ENCODE results near the gene KCNE2.
"Not testable (repeated sequence)": the region's sequence is repeated elsewhere in the genome, so short reads cannot be mapped to it uniquely, and the experiment has no call there.

KCNE2 gene

GRCh38 chr21:34362670-34363069 is 1.1 kb upstream of the KCNE2 start:
- peaks cover 6% of the 10 kb centered on the region for H3K4me1 Mint-ChIP-seq (ENCODE audit: low read depth)
- no peak for DNase-seq (ENCODE audit: low spot score)
- H3K27me3 Mint-ChIP-seq (ENCODE audit: low read depth): peaks cover 29% of the 10 kb centered on the region
- no peak overlapping the region for H3K4me3 Mint-ChIP-seq
- no peak overlapping the region for H3K27ac Mint-ChIP-seq
- peaks cover 5% of the 10 kb centered on the region for H3K9me3 Mint-ChIP-seq
- H3K36me3 Mint-ChIP-seq (ENCODE audit: low read depth): no peaks in the 10 kb centered on the region

- peaks cover 19% of the 10 kb centered on the region for H3K27me3 Mint-ChIP-seq (ENCODE audit: low read depth)
- H3K9me3 Mint-ChIP-seq: no peaks in the 10 kb centered on the region
- no peak for DNase-seq (ENCODE audit: low spot score)
- H3K36me3 Mint-ChIP-seq (ENCODE audit: low read depth): no peaks in the 10 kb centered on the region
- peaks cover 6% of the 10 kb centered on the region for H3K4me1 Mint-ChIP-seq (ENCODE audit: low read depth)
- no peak overlapping the region for H3K4me3 Mint-ChIP-seq
- no peak overlapping the region for H3K27ac Mint-ChIP-seq
Measured at GRCh38 chr21:34364921-34365320, 1.1 kb downstream of the KCNE2 start.

GRCh38 chr21:34365809-34366208 is 2.0 kb downstream of the KCNE2 start:
- Mint-ChIP-seq H3K27ac (no peak overlapping the region), H3K4me1 (ENCODE audit: low read depth) (peaks cover 6% of the 10 kb centered on the region), H3K9me3 (no peaks in the 10 kb centered on the region), H3K36me3 (ENCODE audit: low read depth) (no peaks in the 10 kb centered on the region), H3K27me3 (ENCODE audit: low read depth) (peaks cover 23% of the 10 kb centered on the region), H3K4me3 (no peak overlapping the region)
- DNase-seq (ENCODE audit: low spot score): no peak

GRCh38 chr21:34367320-34367935 is 3.6 kb downstream of the KCNE2 start:
- Mint-ChIP-seq H3K4me3 (no peak overlapping the region), H3K27me3 (ENCODE audit: low read depth) (peaks cover 20% of the 10 kb centered on the region), H3K4me1 (ENCODE audit: low read depth) (no peaks in the 10 kb centered on the region), H3K9me3 (no peaks in the 10 kb centered on the region), H3K36me3 (ENCODE audit: low read depth) (no peaks in the 10 kb centered on the region), H3K27ac (no peak overlapping the region)
- DNase-seq (ENCODE audit: low spot score): no peak

- peaks cover 18% of the 10 kb centered on the region for H3K27me3 Mint-ChIP-seq (ENCODE audit: low read depth)
- no peaks in the 10 kb centered on the region for H3K9me3 Mint-ChIP-seq
- no peaks in the 10 kb centered on the region for H3K4me1 Mint-ChIP-seq (ENCODE audit: low read depth)
- no peak overlapping the region for H3K4me3 Mint-ChIP-seq
- no peak overlapping the region for H3K27ac Mint-ChIP-seq
- no peak for DNase-seq (ENCODE audit: low spot score)
- no peaks in the 10 kb centered on the region for H3K36me3 Mint-ChIP-seq (ENCODE audit: low read depth)
Measured at GRCh38 chr21:34369741-34370140, 5.9 kb downstream of the KCNE2 start.

GRCh38 chr21:34372321-34372720 is 8.5 kb downstream of the KCNE2 start:
- H3K4me1 Mint-ChIP-seq (ENCODE audit: low read depth): no peaks in the 10 kb centered on the region
- H3K4me3 Mint-ChIP-seq: no peak overlapping the region
- H3K36me3 Mint-ChIP-seq (ENCODE audit: low read depth): no peaks in the 10 kb centered on the region
- no peak overlapping the region for H3K27ac Mint-ChIP-seq
- H3K27me3 Mint-ChIP-seq (ENCODE audit: low read depth): peaks cover 18% of the 10 kb centered on the region
- DNase-seq (ENCODE audit: low spot score): no peak
- no peaks in the 10 kb centered on the region for H3K9me3 Mint-ChIP-seq

GRCh38 chr21:34374462-34374861 is 10.7 kb downstream of the KCNE2 start:
- not testable (repeated sequence) for H3K36me3 Mint-ChIP-seq (ENCODE audit: low read depth); H3K9me3 Mint-ChIP-seq; H3K4me1 Mint-ChIP-seq (ENCODE audit: low read depth); H3K4me3 Mint-ChIP-seq; H3K27ac Mint-ChIP-seq; DNase-seq (ENCODE audit: low spot score)
- peaks cover 11% of the 10 kb centered on the region for H3K27me3 Mint-ChIP-seq (ENCODE audit: low read depth)

- not testable (repeated sequence) for DNase-seq (ENCODE audit: low spot score); H3K36me3 Mint-ChIP-seq (ENCODE audit: low read depth); H3K9me3 Mint-ChIP-seq; H3K4me3 Mint-ChIP-seq; H3K27ac Mint-ChIP-seq; H3K27me3 Mint-ChIP-seq (ENCODE audit: low read depth); H3K4me1 Mint-ChIP-seq (ENCODE audit: low read depth)
Measured at GRCh38 chr21:34374940-34375618, 11.3 kb downstream of the KCNE2 start, which contains the start of gene SMIM11. Gene SMIM11 (plus strand): TSS chr21:34375507. CDS start chr21:34379505, 3,998 bp downstream.

GRCh38 chr21:34375619-34375972 is 11.8 kb downstream of the KCNE2 start:
- not testable (repeated sequence) for H3K9me3 Mint-ChIP-seq; H3K27me3 Mint-ChIP-seq (ENCODE audit: low read depth); H3K4me3 Mint-ChIP-seq; DNase-seq (ENCODE audit: low spot score); H3K36me3 Mint-ChIP-seq (ENCODE audit: low read depth); H3K4me1 Mint-ChIP-seq (ENCODE audit: low read depth); H3K27ac Mint-ChIP-seq

GRCh38 chr21:34383138-34383537 is 19.3 kb downstream of the KCNE2 start:
- not testable (repeated sequence) for H3K27ac Mint-ChIP-seq; H3K9me3 Mint-ChIP-seq; DNase-seq (ENCODE audit: low spot score); H3K4me1 Mint-ChIP-seq (ENCODE audit: low read depth); H3K36me3 Mint-ChIP-seq (ENCODE audit: low read depth); H3K27me3 Mint-ChIP-seq (ENCODE audit: low read depth); H3K4me3 Mint-ChIP-seq

GRCh38 chr21:34383724-34384415 is 20.1 kb downstream of the KCNE2 start:
- H3K27ac Mint-ChIP-seq; H3K27me3 Mint-ChIP-seq (ENCODE audit: low read depth); H3K36me3 Mint-ChIP-seq (ENCODE audit: low read depth); DNase-seq (ENCODE audit: low spot score); H3K4me3 Mint-ChIP-seq; H3K4me1 Mint-ChIP-seq (ENCODE audit: low read depth); H3K9me3 Mint-ChIP-seq: not testable (repeated sequence)

GRCh38 chr21:34400522-34400921 is 36.7 kb downstream of the KCNE2 start:
- not testable (repeated sequence) for H3K36me3 Mint-ChIP-seq (ENCODE audit: low read depth); H3K9me3 Mint-ChIP-seq; H3K4me1 Mint-ChIP-seq (ENCODE audit: low read depth); H3K4me3 Mint-ChIP-seq; DNase-seq (ENCODE audit: low spot score); H3K27ac Mint-ChIP-seq; H3K27me3 Mint-ChIP-seq (ENCODE audit: low read depth)

GRCh38 chr21:34404742-34405141 is 40.9 kb downstream of the KCNE2 start:
- H3K4me1 Mint-ChIP-seq (ENCODE audit: low read depth); DNase-seq (ENCODE audit: low spot score); H3K4me3 Mint-ChIP-seq; H3K36me3 Mint-ChIP-seq (ENCODE audit: low read depth); H3K9me3 Mint-ChIP-seq; H3K27ac Mint-ChIP-seq; H3K27me3 Mint-ChIP-seq (ENCODE audit: low read depth): not testable (repeated sequence)

- H3K9me3 Mint-ChIP-seq, H3K27ac Mint-ChIP-seq: not testable (repeated sequence)
Measured at GRCh38 chr21:34405686-34406085, 41.9 kb downstream of the KCNE2 start.

More at GRCh38 chr21:34405686-34406085, 41.9 kb downstream of the KCNE2 start:
- not testable (repeated sequence) for H3K36me3 Mint-ChIP-seq (ENCODE audit: low read depth); H3K4me1 Mint-ChIP-seq (ENCODE audit: low read depth); DNase-seq (ENCODE audit: low spot score); H3K4me3 Mint-ChIP-seq; H3K27me3 Mint-ChIP-seq (ENCODE audit: low read depth)

Data from T-helper 2 cell treated with Interferon-gamma antibody and Interleukin-4, amounts not matched to agents 5 μg/mL and 100 μg/mL, for 36 hours (primary cell).